ENCODE measurements around the gene MAPKAPK2.

The MAPKAPK2 gene

GRCh38 chr1:206686478-206687249 is 2.0 kb downstream of the MAPKAPK2 start:
- no peak overlapping the region; the same call in 1 of the 2 replicates for H2AFZ ChIP-seq (ENCODE audit: low read length)
- H3K36me3 ChIP-seq (replicated peaks; ENCODE audit: insufficient read depth, low read length): no peaks in the 10 kb centered on the region
- 0 out of 2 replicates have a peak, but pooled peaks cover 13% of the 10 kb centered on the region for H3K27me3 ChIP-seq (replicated peaks; ENCODE audit: insufficient read depth, low read length)
- 0 out of 2 replicates have a peak, but pooled peaks cover 7% of the 10 kb centered on the region for H3F3A ChIP-seq (ENCODE audit: insufficient read depth, low read length)
- peak overlapping the region; percentile 71 for H3K4me3 ChIP-seq (ENCODE audit: low read length)
- peak overlapping the region; percentile 57; the same call in 1 of the 2 replicates for H3K9ac ChIP-seq (ENCODE audit: low read length)
- H3K27ac ChIP-seq (ENCODE audit: low read length): no peak overlapping the region
- H3K79me2 ChIP-seq (ENCODE audit: low read length): peaks cover 60% of the 10 kb centered on the region
- H3K9me2 ChIP-seq (replicated peaks; ENCODE audit: insufficient read depth, low read length): no peaks in the 10 kb centered on the region
- no peaks in the 10 kb centered on the region for H3K9me3 ChIP-seq (replicated peaks; ENCODE audit: insufficient read depth, low read length)
- peaks cover 38% of the 10 kb centered on the region for H3K4me1 ChIP-seq (ENCODE audit: low read length)
- H4K20me1 ChIP-seq (ENCODE audit: insufficient read depth, low read length): no peaks in the 10 kb centered on the region
- DNase-seq: no peak
- TF ChIP-seq EZH2phosphoT487 (IDR thresholded peaks at IDR 0.05; ENCODE audit: low read length): no peak
- TF ChIP-seq EZH2 (optimal IDR thresholded peaks at IDR 0.05; ENCODE audit: low read depth, low read length): no peak
- TF ChIP-seq CTCF (IDR thresholded peaks at IDR 0.05; ENCODE audit: low read length): no peak
- peak overlapping the region; percentile 62 for H3K4me2 ChIP-seq (ENCODE audit: low read depth, low read length)

- no peak overlapping the region for H3K4me3 ChIP-seq (ENCODE audit: low read length)
- H3F3A ChIP-seq (ENCODE audit: insufficient read depth, low read length): 0 out of 2 replicates have a peak, but pooled peaks cover 7% of the 10 kb centered on the region
- 0 out of 2 replicates have a peak, but pooled peaks cover 13% of the 10 kb centered on the region for H3K27me3 ChIP-seq (replicated peaks; ENCODE audit: insufficient read depth, low read length)
- no peaks in the 10 kb centered on the region for H3K9me3 ChIP-seq (replicated peaks; ENCODE audit: insufficient read depth, low read length)
- H3K4me2 ChIP-seq (ENCODE audit: low read depth, low read length): peak overlapping the region; percentile 62; the same call in 1 of the 2 replicates
- peaks cover 5% of the 10 kb centered on the region; the same call in 1 of the 2 replicates for H4K20me1 ChIP-seq (ENCODE audit: insufficient read depth, low read length)
- no peak for TF ChIP-seq CTCF (IDR thresholded peaks at IDR 0.05; ENCODE audit: low read length)
- no peak for TF ChIP-seq EZH2 (optimal IDR thresholded peaks at IDR 0.05; ENCODE audit: low read depth, low read length)
- no peak for TF ChIP-seq EZH2phosphoT487 (IDR thresholded peaks at IDR 0.05; ENCODE audit: low read length)
- no peaks in the 10 kb centered on the region for H3K36me3 ChIP-seq (replicated peaks; ENCODE audit: insufficient read depth, low read length)
- peaks cover 67% of the 10 kb centered on the region for H3K79me2 ChIP-seq (ENCODE audit: low read length)
- no peaks in the 10 kb centered on the region for H3K9me2 ChIP-seq (replicated peaks; ENCODE audit: insufficient read depth, low read length)
- H2AFZ ChIP-seq (ENCODE audit: low read length): no peak overlapping the region
- H3K4me1 ChIP-seq (ENCODE audit: low read length): peaks cover 38% of the 10 kb centered on the region
- no peak for DNase-seq
- H3K9ac ChIP-seq (ENCODE audit: low read length): no peak overlapping the region
- no peak overlapping the region for H3K27ac ChIP-seq (ENCODE audit: low read length)
Observed at GRCh38 chr1:206687251-206687914, 2.7 kb downstream of the MAPKAPK2 start.

- TF ChIP-seq CTCF (IDR thresholded peaks at IDR 0.05; ENCODE audit: low read length) (no peak), EZH2phosphoT487 (IDR thresholded peaks at IDR 0.05; ENCODE audit: low read length) (no peak), EZH2 (optimal IDR thresholded peaks at IDR 0.05; ENCODE audit: low read depth, low read length) (no peak)
- H3K9me3 ChIP-seq (replicated peaks; ENCODE audit: insufficient read depth, low read length): no peaks in the 10 kb centered on the region
- DNase-seq: no peak
- H3K27ac ChIP-seq (ENCODE audit: low read length): no peak overlapping the region
- H3K4me2 ChIP-seq (ENCODE audit: low read depth, low read length): no peak overlapping the region
- H3K27me3 ChIP-seq (replicated peaks; ENCODE audit: insufficient read depth, low read length): 0 out of 2 replicates have a peak, but pooled peaks cover 12% of the 10 kb centered on the region
- no peak overlapping the region for H3K4me3 ChIP-seq (ENCODE audit: low read length)
- H3K9ac ChIP-seq (ENCODE audit: low read length): no peak overlapping the region
- peaks cover 38% of the 10 kb centered on the region for H3K4me1 ChIP-seq (ENCODE audit: low read length)
- no peak overlapping the region for H2AFZ ChIP-seq (ENCODE audit: low read length)
- H4K20me1 ChIP-seq (ENCODE audit: insufficient read depth, low read length): peaks cover 5% of the 10 kb centered on the region; the same call in 1 of the 2 replicates
- peaks cover 12% of the 10 kb centered on the region; the same call in 1 of the 2 replicates for H3F3A ChIP-seq (ENCODE audit: insufficient read depth, low read length)
- H3K9me2 ChIP-seq (replicated peaks; ENCODE audit: insufficient read depth, low read length): no peaks in the 10 kb centered on the region
- peaks cover 73% of the 10 kb centered on the region for H3K79me2 ChIP-seq (ENCODE audit: low read length)
- no peaks in the 10 kb centered on the region for H3K36me3 ChIP-seq (replicated peaks; ENCODE audit: insufficient read depth, low read length)
Observed at GRCh38 chr1:206687915-206688442, 3.3 kb downstream of the MAPKAPK2 start.

Measured in MM.1S (cell line).